NCI-H1694 (cell line): ENCODE data around the gene IGFLR1.
A peak's percentile ranks its signal among the peaks of the same experiment; 100 is the strongest.

ENCODE experiments used
- DNase-seq: peaks from one replicate; lab custom pipeline; 2025; lab: John Stamatoyannopoulos, UW

The IGFLR1 gene

DNA sequence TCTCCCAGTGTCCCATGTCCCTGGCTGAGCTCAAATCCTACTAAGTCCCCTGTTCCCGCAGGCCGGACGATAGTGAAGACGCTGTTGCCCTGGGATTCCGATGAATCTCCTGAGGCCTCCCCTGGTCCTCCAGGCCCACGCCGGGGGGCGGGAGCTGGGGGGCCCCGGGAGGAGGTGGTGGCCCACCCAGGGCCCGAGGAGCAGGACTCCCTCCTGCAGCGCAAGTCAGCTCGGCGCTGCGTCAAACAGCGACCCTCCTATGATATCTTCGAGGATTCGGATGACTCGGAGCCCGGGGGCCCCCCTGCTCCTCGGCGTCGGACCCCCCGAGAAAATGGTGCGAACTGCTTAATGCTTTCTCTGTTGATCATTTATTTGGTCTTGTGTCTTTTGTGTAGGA lies 18.6 kb downstream of the IGFLR1 start:
- DNase-seq, result no peak

GRCh38 chr19:35722897-35723296 lies 19.4 kb downstream of the IGFLR1 start:
- no peak for DNase-seq

- DNase-seq, result no peak
These were observed 19.8 kb downstream of the IGFLR1 start for GRCh38 chr19:35722461-35722860.

- no peak for DNase-seq
These were observed 20.9 kb downstream of the IGFLR1 start for GRCh38 chr19:35721374-35721773.

DNA sequence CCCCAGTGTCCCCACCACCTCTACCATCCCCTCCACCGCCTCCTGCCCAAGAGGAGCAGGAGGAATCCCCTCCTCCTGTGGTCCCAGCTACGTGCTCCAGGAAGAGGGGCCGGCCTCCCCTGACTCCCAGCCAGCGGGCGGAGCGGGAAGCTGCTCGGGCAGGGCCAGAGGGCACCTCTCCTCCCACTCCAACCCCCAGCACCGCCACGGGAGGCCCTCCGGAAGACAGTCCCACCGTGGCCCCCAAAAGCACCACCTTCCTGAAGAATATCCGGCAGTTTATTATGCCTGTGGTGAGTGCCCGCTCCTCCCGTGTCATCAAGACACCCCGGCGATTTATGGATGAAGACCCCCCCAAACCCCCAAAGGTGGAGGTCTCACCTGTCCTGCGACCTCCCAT lies 21.6 kb downstream of the IGFLR1 start:
- DNase-seq, result no peak

- no peak for DNase-seq
These were observed 22.1 kb downstream of the IGFLR1 start for GRCh38 chr19:35720163-35720524.

- DNase-seq, result no peak
These were observed 22.7 kb downstream of the IGFLR1 start for GRCh38 chr19:35719402-35720162.

- DNase-seq, result no peak
These were observed 23.8 kb downstream of the IGFLR1 start for GRCh38 chr19:35718345-35719041.

DNA sequence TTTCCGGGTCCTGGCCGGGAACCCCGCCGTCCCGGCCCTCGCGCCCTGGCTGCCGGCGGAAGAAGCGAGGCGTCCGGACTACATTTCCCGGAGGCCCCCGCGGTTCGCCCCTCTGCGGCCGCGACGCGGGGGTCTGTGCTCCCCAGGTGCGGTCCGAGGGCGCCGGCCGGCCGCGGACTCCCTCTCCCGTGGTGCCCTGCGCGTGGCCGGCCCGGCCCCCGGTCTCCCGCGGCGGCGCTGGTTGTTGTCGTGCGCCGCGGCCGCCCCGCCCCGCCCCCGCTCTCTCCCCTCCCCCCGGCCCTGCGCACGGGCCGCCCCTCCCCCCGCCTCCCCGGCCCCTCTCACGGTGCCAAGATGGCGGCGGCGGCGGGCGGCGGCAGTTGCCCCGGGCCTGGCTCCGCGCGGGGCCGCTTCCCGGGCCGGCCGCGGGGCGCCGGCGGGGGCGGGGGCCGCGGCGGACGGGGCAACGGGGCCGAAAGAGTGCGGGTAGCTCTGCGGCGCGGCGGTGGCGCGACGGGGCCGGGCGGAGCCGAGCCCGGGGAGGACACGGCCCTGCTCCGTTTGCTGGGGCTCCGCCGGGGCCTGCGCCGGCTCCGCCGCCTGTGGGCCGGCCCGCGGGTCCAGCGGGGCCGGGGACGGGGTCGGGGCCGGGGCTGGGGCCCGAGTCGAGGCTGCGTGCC lies 24.4 kb downstream of the IGFLR1 start, which contains the start of gene KMT2B:
Gene KMT2B, plus strand, starts transcription at position 339 of the 680 bp plus-strand sequence. Its CDS starts 16 bp downstream, at position 355.
- DNase-seq, result no peak

GRCh38 chr19:35716801-35717664 lies 25.2 kb downstream of the IGFLR1 start:
- peak; percentile 87 for DNase-seq

- DNase-seq, result no peak
These were observed 26.1 kb downstream of the IGFLR1 start for GRCh38 chr19:35715981-35716800.

GRCh38 chr19:35715355-35715809 lies 26.9 kb downstream of the IGFLR1 start:
- DNase-seq, result no peak

- DNase-seq, result no peak
These were observed 27.5 kb downstream of the IGFLR1 start for GRCh38 chr19:35714601-35715354.

DNA sequence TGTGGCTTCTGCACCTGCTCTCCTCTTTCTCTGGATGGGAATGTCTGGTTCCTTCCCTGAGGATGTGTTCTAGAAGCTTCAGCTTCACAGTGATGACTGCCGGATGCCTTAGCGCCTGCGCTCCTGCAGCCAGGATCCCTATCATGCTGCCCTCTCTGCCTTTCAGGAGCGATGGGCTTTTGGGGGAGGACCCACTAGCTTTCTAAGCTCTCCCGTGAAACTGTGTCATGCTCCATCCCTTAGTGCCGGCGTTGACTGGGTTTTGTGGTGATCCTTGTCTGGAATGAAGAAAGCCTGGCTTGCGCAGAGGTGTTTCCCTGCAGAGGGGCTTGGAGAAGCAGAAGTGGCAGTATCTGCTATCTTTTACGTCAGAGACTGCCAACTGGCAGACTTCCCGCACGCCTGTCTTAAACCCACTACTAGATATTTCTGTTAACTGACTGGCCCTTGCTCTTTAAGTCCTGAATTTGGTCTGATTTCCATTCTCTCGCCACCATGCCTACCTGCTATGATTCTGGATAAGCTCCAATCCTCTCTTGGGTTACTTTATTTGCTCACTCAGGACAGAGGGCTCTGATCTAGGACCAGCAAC lies 28.3 kb downstream of the IGFLR1 start:
- no peak for DNase-seq

- DNase-seq, result no peak
These were observed 28.8 kb downstream of the IGFLR1 start for GRCh38 chr19:35713506-35713850.

DNA sequence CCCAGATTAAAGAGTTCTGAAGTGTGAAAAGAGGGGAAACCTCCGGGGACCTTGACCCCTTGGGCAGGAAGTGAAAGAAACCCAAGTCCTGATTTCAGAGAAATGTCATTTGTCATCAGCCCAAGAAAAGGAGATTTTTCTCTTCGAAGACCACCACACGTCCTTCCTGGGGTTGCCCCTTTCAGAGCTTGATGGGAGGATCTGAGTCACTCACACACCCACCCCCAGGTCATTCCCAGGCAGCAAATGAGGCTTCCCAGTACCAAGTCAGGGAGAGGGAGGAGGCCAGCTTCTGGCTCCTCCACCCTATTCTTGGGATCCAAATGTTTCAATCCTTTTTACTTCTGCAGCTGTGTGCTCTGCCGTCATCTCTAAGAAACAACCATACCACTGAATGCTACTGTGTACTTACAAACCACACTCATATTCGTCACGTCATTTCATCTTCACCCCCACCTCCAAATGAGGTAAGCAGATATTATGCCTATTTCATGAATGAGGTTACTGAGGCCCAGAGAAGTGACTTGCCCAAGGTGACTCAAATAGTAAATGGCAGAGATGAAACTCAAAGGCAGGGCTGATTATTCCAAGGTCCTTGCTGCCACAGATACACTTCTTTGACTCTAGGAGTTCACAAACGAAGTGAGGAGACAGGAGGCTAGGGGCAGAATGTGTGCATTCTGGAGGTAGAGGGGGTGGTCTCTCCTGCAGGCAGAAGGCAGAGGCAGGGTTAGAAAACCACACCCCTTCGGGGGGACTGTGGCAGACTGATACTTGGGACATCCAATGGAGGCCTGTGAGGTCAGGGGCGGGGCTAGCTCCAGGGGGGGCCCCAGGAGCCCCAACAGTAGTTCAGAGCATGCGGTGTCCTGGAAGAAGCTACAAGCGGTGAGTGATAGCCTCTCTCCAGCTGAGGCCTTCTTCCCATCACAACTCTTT lies 29.4 kb downstream of the IGFLR1 start:
- no peak for DNase-seq

DNA sequence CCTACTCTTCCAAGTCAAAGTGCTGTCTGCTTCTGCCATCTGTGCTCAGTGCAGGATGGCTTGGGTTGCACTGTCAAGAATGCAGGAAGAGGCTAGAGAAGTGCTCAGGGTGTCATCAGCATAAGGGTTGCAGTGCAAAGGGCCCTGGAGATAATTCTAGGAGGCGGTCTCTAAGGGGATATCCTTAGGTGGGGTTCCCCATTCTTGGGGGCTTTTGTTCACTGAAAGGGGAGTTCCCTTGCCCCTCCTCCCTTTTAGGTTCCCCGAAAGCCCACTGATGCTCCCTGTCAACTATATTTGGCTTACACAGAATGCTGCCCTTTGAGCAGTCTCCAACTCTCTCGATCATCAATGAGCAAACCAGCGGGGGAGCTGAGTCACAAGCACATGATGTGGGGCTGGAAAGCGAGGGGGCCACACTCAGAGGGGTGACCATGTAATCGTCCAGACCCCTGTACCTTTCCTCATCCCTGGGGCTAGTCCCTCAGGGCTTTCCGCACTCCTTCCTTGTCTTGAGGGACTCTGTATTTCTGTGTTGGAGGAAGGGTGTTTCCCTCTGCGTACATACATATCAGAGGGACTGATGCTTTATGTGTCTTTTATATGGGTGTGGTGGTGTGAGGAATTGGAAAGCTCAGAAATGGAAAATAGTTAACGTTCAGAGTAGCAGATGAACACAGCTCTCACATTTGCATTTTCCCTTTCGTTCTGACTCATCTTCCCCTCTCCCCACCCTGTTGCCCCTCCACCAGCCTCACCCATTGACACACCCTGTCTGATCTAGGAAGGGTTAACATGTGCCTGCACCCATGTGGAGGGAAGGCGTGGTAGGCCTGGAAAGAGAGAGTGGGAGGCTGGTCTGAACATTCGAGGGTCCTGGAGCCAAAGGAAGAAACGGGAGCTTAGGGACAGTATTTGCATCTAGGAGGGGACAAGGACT lies 31.2 kb downstream of the IGFLR1 start:
- DNase-seq, result no peak

GRCh38 chr19:35708391-35708790 lies 33.9 kb downstream of the IGFLR1 start:
- no peak for DNase-seq
